Esophagus mucosa (tissue), 1 donor: Measurements from ENCODE around the gene NAPA. TPM values are rescaled to one million over a fixed set of nuclear protein-coding genes. Genes with fewer than 3 reads are reported as not detected.

Experiments
- ATAC-seq: fragments of 200-7000 bp; cut with Tn5 transposase; one replicate; pipeline ENCODE4 v1.9.1; 2020
- total RNA-seq: library from RNA; stranded (reverse); gene quantifications from one replicate; pipeline ENCODE4 v1.2.4, GENCODE V29; 2023
- donor health status: DM: yes; HTN: yes; CAD: no.

The NAPA gene
- total RNA-seq, 1 donor from 2014 or later: 96.2 TPM

DNA sequence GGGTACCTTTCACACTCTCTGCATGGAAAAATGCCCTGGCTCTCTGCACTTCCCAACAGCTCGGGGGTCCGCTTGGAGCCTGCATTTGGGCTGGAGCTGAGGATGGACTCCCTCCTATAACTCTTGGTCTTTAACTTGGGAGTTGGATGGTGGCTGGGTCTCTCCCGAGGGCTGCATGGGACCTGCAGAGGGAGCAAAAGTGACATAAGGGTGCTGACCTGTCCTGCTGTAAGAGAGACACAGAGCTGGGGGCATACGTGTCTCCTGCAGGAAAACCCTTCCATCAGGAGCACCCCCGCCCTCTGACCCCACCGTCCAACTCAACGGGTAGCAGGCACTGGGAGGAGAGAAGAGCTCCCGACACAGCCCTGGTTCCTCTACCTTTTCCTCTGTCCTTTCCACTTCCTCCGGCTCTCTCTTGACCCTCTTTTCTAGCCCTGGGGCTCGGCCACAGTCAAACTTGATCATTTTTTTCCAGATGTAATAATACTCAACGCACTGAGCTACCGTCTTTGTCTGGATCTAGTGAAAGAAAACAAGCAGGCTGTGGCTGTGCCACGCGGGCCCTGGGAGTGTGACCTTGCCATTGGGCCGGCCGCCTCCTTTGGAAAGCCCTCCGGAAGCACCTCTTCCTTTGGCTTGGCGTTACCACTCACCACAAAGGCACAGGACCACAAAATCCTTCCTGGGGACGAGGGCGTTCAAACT lies 6.8 kb upstream of the NAPA start:
- ATAC-seq: no peak

GRCh38 chr19:47520839-47521238 lies 6.0 kb upstream of the NAPA start:
- ATAC-seq: no peak

- ATAC-seq: no peak
Measured at GRCh38 chr19:47520343-47520806, 5.5 kb upstream of the NAPA start.

- ATAC-seq: no peak
Measured at GRCh38 chr19:47518854-47519253, 4.0 kb upstream of the NAPA start.

DNA sequence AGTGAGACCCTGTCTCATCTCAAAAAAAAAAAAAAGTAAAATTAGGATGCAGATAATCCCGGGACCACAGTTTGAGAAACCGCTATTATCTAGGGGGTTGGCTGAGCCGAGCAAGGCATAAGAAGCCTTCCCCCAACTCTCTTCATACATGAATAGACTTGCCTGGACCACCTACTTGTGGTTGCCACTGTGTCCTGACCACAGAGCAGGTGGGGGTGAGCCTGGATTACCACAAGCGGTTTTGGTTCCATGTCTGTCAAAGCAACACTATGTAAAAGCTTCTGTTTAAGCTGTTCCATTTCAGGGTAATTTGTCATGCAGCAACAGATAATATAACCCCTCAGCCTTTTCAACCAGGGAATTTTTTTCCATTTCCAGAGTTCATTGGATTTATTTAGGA lies 3.3 kb upstream of the NAPA start:
- no peak for ATAC-seq

GRCh38 chr19:47514151-47514868 lies 553 bp downstream of the NAPA start:
- ATAC-seq: no peak

GRCh38 chr19:47512948-47513319 lies 1.9 kb downstream of the NAPA start:
- no peak for ATAC-seq

GRCh38 chr19:47512183-47512947 lies 2.5 kb downstream of the NAPA start:
- no peak for ATAC-seq

DNA sequence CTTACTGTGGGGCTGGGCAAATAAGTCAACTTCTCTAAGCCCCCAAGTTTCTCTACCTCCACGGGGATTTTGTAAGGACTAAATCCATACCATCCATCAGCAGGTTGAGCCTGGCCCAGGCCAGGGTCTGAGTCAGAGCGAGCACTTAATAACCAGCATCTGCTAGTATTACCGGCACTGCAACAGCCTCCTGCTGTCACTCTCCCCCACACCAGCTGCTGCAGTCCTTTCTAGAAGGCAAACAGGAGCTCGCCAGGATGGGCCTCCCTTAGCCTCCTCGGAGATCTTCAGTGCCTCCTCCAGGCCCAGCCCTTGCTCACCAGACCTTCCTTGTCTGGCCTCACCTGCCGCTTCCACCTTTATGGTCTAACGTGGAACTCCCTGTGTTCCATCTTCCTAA lies 3.2 kb downstream of the NAPA start:
- peak; percentile 10 for ATAC-seq

GRCh38 chr19:47511128-47511517 lies 3.7 kb downstream of the NAPA start:
- ATAC-seq: no peak

DNA sequence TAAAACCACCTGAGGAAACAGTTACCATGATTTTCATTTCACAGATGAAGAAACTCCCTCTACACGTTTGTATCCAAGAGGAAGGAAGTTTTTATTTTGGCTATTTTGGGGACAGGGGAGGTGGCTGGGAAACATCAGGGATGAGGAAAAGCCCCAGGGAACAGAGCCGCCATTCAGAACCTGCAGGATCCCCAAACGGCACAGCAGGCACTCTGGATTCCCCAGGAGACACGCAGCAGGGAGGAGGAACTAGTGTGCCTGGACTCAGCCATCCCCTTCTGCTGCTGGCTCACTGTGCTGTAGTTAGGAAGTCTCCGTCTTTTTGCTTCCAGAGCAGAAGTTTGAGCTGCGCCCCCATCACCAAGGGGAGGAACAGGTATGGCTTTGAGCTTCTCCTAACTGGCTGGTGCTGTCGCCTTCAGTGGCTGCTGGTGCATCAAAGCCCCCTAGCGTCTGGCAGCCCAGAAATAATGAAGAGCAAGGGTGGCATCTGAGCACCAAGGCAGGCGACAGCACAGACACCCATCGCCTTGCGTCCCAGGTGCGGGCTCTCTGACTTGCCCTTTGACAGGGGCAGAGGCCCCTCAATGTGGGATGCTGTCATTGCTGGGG lies 4.2 kb downstream of the NAPA start:
- no peak for ATAC-seq

DNA sequence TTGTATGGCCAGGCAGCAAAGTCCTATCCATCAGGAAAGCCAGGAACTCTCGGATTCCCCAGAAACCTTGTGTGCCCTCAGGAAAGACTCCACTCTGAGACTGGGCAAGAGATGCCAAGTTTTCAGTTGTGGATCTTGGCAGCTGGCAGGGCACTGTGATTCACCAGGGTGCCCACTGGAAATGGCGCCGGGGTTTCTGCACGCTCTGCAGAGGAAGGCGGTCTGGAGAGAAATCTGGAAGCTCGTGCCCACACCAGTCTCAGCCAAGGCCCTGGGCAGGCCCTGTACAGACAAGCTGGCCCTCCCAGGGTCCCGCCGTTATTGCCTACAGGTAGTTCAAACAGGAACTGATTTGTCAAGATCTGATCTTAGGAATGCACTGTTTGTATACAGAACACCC lies 4.9 kb downstream of the NAPA start:
- peak; percentile 30 for ATAC-seq

DNA sequence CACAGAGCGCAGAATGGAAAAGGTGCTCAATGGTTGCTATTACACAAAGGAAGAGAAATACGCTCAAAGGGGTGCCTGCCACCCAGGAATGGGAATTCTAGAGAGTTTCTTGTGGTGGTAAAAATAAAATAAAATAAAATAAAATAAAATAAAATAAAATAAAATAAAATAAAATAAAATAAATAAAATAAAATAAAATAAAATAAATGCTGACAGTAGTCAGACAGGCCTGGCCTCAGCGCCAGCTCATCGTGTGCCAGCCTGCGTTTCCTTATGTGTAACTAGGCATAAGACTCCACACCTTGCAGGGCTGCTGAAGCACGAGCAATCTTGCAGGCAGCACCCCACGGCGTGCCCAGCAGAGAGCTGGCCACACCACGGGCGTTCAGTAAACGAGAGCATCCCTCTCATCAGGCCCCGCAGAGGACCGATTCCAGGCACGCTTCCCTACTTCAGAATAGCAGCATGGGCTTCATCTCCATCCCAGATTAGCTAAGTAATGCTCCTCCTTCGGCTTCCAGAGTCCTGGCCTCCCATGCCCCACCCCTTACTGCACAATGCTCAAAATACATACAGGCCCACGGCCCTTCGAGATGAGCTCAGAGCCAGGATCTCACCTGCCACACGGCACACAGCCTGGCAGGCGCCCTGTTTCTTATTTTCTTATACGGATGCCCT lies 5.6 kb downstream of the NAPA start:
- ATAC-seq: peak; percentile 60

DNA sequence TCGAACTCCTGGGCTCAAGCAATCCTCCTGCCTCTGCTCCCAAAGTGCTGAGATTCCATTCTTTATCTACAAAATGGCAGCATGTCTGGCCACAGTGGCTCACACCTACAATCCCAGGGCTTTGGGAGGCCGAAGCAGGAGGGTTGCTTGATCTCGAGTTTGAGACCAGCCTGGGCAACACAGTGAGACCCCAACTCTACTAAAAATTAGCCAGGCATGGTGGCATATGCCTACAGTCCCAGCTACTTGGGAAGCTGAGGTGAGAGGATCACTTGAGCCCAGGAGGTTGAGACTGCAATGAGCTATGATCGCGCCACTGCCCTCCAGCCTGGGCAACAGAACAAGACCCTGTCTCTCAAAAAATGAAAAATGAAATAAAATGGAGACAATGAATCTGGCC lies 6.1 kb downstream of the NAPA start:
- no peak for ATAC-seq

- no peak for ATAC-seq
Measured at GRCh38 chr19:47507924-47508553, 6.8 kb downstream of the NAPA start.

DNA sequence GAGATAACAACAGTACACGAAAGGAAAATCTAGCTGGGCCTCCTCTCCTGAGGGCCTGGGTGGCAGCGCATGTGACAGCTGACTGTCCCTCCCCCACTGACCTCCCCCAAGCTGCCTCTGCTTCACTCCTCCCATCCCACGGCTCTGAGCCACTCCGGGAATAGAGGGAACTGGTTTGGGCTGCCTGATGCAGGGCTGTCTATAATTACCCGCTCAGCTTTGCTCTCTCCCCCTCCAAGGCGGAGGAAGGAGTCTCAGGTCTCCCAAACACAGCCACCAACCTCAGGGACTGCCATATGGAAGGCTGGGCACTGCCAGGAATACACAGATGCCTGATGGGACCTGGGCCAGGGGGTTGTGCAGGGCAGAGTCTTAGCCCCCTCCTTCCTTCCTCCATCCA lies 7.9 kb downstream of the NAPA start:
- no peak for ATAC-seq

DNA sequence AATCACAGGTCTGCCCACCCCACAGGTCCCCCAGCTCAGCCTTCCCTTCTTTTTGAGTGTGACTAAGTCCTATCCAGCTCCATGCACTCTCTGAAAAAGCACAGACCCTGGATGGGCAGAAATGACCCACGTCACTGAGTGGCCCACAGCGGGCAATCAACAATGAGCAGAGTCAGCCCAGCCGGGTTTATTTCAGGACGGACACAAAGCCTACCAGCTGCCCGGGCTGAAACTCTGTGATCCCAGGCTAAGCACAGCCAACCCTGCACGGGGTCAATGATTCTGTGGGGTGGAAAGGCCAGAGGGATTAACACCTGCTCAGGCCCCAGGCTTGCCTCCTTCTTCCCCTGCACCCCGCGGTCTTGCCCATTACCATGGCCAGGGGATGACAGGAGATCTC lies 8.4 kb downstream of the NAPA start:
- ATAC-seq: no peak

- no peak for ATAC-seq
Measured at GRCh38 chr19:47505506-47505905, 9.4 kb downstream of the NAPA start.

DNA sequence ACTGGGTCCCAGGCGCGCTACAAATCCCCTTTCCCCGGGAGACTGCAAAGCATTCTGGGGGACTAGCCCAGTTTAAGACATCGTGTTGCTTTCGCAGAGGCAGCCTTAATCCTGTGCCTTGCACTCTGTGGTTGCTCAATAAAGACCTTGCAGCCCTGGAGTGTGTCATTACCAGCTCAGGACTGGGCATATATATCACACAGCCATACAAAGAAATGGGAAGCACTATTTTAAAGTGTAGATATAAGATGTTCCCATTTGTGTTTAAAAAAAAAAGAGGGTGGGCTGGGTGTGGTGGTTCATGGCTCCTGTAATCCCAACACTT lies 11.1 kb downstream of the NAPA start:
- ATAC-seq: no peak

GRCh38 chr19:47503130-47503825 lies 11.6 kb downstream of the NAPA start:
- no peak for ATAC-seq
